GM12864 (cell line): ENCODE data around the gene CORO7.

Source experiments
- DNase-seq: peaks from one replicate; pipeline ENCODE4 v3.0.0-alpha.2; 2011; ENCODE audit warnings: low read depth
- H3K4me3 ChIP-seq: 2 replicates; pipeline ENCODE4 v1.5.1; 2011; ENCODE audit warnings: mild to moderate bottlenecking, low read depth, low read length, control low read depth
- TF ChIP-seq, protein P1 (sequence below): IDR thresholded peaks from 2 replicates; pipeline ENCODE4 v1.5.1; 2011; ENCODE audit warnings: low read depth, mild to moderate bottlenecking, moderate library complexity, low read length, control low read depth, inconsistent platforms; ENCODE audit errors: missing control alignments

Gene CORO7

DNA sequence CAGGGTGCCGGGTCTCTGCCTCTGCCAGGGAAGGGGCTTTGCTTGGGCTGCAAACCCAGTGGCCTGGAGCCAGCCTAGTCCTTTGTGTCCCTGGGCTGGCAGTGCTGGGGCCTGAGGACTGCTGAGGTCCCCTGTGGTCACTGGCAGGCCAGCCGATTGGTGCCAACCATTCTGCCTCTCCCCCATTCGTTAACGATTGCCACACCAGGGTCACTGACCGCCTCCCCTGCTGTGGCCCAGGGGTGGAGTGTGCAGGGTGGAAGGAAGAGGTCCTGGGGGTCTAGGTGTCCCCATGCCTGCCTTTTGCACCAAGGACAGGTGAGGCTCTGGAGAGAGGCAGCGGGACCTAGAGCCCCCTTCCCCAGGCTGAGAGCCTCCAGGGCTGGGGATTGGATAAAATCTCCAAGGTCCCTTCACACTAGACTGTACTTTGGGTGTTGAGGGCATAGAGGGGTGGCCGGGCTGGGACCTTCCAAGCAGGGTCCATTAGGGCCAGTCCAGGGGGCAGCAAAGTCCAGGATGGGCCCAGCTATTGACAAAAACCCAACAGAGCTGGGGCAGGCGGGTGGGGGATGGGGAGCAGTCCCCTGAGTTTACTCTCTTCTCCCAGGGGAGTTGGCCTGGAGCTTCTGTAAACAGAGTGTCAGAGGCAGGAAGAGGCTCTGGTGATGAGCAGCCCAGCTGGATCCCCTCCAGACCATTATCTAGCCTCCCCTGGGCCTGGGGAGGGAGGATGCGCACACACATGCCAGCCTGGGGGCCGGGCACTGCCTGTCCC is 43.6 kb downstream of the CORO7 start:
- no peak overlapping the region for H3K4me3 ChIP-seq
- DNase-seq: no peak
- TF ChIP-seq, protein P1, sequence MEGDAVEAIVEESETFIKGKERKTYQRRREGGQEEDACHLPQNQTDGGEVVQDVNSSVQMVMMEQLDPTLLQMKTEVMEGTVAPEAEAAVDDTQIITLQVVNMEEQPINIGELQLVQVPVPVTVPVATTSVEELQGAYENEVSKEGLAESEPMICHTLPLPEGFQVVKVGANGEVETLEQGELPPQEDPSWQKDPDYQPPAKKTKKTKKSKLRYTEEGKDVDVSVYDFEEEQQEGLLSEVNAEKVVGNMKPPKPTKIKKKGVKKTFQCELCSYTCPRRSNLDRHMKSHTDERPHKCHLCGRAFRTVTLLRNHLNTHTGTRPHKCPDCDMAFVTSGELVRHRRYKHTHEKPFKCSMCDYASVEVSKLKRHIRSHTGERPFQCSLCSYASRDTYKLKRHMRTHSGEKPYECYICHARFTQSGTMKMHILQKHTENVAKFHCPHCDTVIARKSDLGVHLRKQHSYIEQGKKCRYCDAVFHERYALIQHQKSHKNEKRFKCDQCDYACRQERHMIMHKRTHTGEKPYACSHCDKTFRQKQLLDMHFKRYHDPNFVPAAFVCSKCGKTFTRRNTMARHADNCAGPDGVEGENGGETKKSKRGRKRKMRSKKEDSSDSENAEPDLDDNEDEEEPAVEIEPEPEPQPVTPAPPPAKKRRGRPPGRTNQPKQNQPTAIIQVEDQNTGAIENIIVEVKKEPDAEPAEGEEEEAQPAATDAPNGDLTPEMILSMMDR: no peak

DNA sequence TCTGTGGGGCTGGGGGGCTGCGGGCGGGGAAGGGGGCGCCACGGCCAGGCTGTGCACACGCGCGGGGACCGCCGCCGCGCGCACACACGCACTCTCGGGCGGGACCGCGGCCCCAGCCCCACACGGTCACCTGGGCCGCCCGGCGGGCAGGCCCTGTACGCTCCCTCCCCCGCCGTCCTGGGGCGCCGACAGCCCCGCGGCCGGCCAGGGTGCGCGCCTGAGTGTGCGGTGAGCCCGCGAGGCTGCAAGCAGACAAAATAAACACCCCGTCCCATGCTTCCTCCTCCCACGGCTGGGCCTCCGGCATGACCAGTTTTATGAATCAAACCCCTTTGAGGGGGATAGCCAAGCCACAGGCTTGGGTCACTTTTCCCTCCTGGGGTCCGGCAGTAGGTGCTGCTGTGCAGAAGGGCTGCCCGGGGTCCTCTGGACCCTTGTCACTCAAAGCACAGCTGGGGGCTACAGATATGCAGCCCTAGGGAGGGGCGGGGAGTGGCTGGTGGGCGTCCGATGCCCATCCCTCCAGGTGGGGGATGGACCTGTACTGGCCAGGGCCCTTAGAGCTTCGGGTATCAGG is 44.3 kb downstream of the CORO7 start:
- TF ChIP-seq, protein P1: no peak
- no peak for DNase-seq
- H3K4me3 ChIP-seq: peak overlapping the region; percentile 29

DNA sequence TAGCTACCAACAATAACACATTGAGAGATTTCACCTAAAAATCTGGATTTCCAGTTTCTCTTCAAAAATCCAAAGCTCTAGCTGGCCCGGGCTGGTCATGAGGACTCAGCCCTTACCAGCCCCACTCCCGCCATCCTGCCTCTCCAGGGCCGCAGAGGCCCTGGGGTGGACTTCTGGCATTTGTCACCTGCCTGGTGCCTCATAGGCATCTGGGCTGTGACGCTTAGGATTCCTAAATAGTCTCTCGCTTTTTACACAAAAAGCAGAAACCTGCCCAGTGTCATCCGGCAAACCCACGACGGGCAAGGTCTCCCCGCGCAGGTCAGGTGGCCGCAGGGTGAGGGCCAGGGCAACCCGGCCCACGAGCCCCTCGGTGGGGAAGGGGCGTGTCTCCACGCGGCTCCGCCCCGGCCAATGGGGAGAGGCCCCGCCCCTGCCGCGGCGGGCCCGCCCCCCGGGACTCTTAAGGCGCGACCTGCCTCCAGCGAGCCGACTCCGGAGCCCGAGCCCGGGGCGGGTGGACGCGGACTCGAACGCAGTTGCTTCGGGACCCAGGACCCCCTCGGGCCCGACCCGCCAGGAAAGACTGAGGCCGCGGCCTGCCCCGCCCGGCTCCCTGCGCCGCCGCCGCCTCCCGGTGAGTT is 44.9 kb downstream of the CORO7 start, which contains the start of gene VASN:
TSS of gene VASN (plus strand) at position 492 of the 644 bp plus-strand sequence. CDS start 9,030 bp downstream, outside the sequence.
- H3K4me3 ChIP-seq: peak within 1 kb of the TSS; percentile 29
- no peak for DNase-seq
- TF ChIP-seq, protein P1: no peak

DNA sequence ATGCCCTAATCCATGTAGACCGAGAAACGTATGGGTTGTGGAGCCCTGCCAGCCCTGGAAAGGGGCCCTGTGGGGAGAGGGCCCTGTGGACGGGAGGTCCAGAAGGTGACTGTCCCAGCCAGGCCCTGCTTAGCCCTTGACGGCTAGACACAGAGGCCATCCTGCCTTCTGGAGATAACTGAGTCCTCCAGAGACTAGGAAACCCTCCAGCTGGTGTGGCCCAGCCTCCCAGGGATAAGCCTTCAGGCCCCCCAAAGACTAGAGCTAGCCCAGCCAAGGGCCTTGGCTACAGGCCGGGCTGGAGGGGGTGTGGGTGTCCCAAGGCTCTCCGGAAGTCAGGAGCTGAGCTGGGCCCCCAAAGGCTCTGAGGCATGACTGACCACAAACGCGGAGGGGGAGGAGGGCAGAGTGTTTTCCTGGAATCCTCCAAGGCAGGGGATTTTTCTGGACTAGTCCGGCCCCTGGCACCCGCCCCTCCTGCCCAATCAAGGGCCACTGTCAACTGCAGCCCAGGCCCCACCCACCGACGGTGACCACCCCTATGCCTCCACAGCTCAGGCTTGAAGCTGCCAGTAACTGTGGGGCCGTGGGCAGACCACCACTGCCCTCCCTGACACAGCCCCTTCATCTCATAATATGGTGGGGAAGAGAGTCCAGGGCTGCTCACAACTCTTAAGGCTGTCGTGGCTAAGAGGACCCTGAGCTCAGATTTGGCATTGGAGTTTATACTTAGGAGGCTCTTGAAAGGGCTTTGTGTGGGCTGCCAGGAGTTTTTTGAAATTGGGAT is 45.6 kb downstream of the CORO7 start:
- TF ChIP-seq, protein P1: no peak
- H3K4me3 ChIP-seq: no peak overlapping the region
- no peak for DNase-seq

DNA sequence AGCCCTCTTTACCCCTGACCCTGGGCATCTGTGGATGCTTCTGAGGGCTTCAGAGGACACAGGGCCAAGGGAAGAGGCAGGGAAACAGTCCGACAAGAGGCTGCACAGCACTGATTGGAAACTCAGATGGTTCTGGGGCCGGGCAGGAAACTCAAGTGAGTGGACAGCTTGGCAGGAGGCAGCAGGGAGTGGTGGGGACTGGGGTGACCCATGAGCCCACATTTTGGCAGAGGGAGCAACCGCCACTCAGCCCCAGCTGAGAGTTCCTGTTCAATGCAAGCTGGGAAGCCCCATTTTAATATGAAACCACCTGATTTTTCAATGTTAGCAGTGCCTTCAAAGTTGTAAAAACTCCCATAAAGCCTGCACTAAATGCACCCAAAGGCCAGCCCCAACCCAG is 46.2 kb downstream of the CORO7 start:
- H3K4me3 ChIP-seq: no peak overlapping the region
- TF ChIP-seq, protein P1: no peak
- no peak for DNase-seq

DNA sequence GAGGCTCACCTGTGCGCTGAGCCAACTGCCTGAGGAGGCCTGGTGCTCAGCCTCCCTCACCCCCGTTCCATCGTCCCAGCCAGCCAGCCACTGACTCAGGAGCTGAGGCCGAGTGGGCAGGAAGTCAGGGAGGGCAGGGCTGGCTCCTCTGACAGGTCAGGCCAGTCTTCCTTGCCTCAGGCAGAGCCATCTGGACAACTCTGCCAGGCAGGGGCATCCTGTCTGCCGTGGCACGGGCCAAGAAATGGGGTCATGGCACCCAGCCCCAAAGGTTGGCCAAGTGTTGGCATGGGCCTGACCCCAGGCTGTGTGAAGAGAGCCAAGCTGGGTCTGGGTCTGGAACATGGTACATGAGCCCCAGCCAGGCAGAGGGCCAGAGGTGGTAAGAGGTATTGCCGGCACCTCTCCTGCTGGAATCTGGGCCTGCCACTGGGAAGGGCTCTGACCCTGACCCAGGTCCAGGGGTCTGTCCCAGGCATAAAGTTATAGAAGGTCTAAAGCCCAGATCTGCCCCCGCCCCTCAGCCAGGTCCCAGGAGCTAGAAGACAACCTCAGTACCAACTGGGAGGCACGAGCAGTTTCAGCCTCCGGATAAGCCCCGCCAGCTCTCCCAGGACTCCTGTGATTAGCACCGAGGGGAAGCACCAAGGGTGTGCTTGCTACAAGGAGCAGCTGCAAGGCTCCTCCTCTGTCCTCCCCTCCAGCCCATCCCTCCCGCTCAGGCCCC is 47.2 kb downstream of the CORO7 start:
- no peak for DNase-seq
- TF ChIP-seq, protein P1: no peak
- no peak overlapping the region for H3K4me3 ChIP-seq
